Astrocyte (in vitro differentiated cells and primary cell): Measurements from ENCODE around the gene CDC14B.

Experiments
- CTCF ChIP-seq: IDR thresholded peaks from 2 replicates; pipeline ENCODE4 v1.5.1; 2011; ENCODE audit warnings: low read depth, mild to moderate bottlenecking, inconsistent platforms, low read length, moderate library complexity; ENCODE audit not compliant: insufficient read depth
- EZH2 ChIP-seq: IDR thresholded peaks from 2 replicates; pipeline ENCODE4 v1.6.1; 2012; ENCODE audit warnings: mild to moderate bottlenecking, low read length, inconsistent platforms; ENCODE audit not compliant: insufficient read depth

- TF ChIP-seq CTCF (no peak), EZH2 (no peak)
These were observed 11.7 kb downstream of the CDC14B start for GRCh38 chr9:96607971-96608370.
